Liver (tissue), 3 donors: ENCODE results near the gene TMEM9B.

ENCODE experiments used
- CTCF ChIP-seq: fragments of 150-350 bp; IDR thresholded peaks from 2 replicates; pipeline ENCODE4 v1.5.1; 2017; ENCODE audit warnings: improper control_type of control experiment, low read depth, low read length; ENCODE audit not compliant: missing input control
- JUND ChIP-seq, 2 donors: IDR thresholded peaks; 2 replicates each; pipeline ENCODE4 v1.6.1; 2016; ENCODE audit warnings: antibody characterized with exemption in 2 of 2
- MAX ChIP-seq: IDR thresholded peaks from 2 replicates; pipeline ENCODE4 v1.6.1; 2016; ENCODE audit warnings: antibody characterized with exemption
- RAD21 ChIP-seq, 2 donors: IDR thresholded peaks; 2 replicates each; pipeline ENCODE4 v1.6.1; 2016; ENCODE audit warnings: antibody characterized with exemption in 2 of 2, mild to moderate bottlenecking in 2 of 2
- SP1 ChIP-seq: IDR thresholded peaks from 2 replicates; pipeline ENCODE4 v1.6.1; 2018; ENCODE audit warnings: antibody characterized with exemption, mild to moderate bottlenecking
- TAF1 ChIP-seq: conservative IDR thresholded peaks from 2 replicates; pipeline ENCODE4 v1.6.1; 2016; ENCODE audit warnings: antibody characterized with exemption, mild to moderate bottlenecking
- ZBTB33 ChIP-seq: IDR thresholded peaks from 2 replicates; pipeline ENCODE4 v1.6.1; 2016; ENCODE audit warnings: antibody characterized with exemption
- donor health status: healthy.
- donor health status: healthy.

DNA sequence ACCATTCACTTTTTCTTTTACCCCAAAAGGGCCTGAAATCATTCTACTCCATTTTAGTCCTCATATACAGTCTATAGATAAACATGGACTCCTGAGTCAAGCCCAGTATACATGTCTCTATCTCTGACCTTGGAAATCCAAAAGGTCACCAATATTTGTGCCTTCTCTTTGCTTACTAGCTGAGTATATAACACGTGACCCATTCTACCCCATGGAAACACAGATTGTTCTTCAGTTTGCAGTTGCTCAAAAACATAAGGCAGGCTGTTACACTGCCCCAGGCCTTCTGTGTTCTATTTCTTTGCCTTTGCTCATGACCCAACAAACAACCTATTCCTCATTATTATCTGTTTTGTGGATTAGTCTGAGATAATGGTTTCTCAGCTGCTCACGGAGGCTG lies 33.8 kb upstream of the TMEM9B start:
- TF ChIP-seq CTCF (no peak), TAF1 (no peak), SP1 (no peak), RAD21 (IDR thresholded peaks at IDR 0.05) (no peak), ZBTB33 (no peak), MAX (no peak), JUND (IDR thresholded peaks at IDR 0.05) (no peak)
